ENCODE measurements around the gene DPYD. TPM values are rescaled to one million over a fixed set of nuclear protein-coding genes. Genes with fewer than 3 reads are reported as not detected.

The DPYD gene
- total RNA-seq, 1 experiment from 2014 or later, result 0.46 TPM

- ChIA-PET POLR2A (no interaction called here), CTCF (no interaction called here)
- TF ChIP-seq NFATC4 (CRISPR knock-in tag; IDR thresholded peaks at IDR 0.05), result no peak
- TF ChIP-seq AFF4 (CRISPR knock-in tag; IDR thresholded peaks at IDR 0.05; ENCODE audit: borderline replicate concordance), result no peak
- no peak for TF ChIP-seq KAT7 (CRISPR knock-in tag; IDR thresholded peaks at IDR 0.05; ENCODE audit: borderline replicate concordance)
- H3K36me3 Mint-ChIP-seq, result no peaks in the 10 kb centered on the region
- ATAC-seq (no peak), DNase-seq (ENCODE audit: low spot score) (no peak)
- H3K27me3 Mint-ChIP-seq (ENCODE audit: low read depth), result no peaks in the 10 kb centered on the region
- peaks cover 23% of the 10 kb centered on the region for H3K4me1 Mint-ChIP-seq
- no peak overlapping the region for H3K27ac Mint-ChIP-seq
- no peaks in the 10 kb centered on the region for H3K9me3 Mint-ChIP-seq
- H3K4me3 Mint-ChIP-seq, result no peak overlapping the region
These were observed 719.2 kb downstream of the DPYD start for GRCh38 chr1:97201641-97202040.

GRCh38 chr1:97200595-97200994, 720.2 kb downstream of the DPYD start:
- H3K36me3 Mint-ChIP-seq, result no peaks in the 10 kb centered on the region
- ATAC-seq (no peak), DNase-seq (ENCODE audit: low spot score) (no peak)
- no peak overlapping the region for H3K27ac Mint-ChIP-seq
- H3K4me1 Mint-ChIP-seq, result peaks cover 23% of the 10 kb centered on the region
- no peaks in the 10 kb centered on the region for H3K9me3 Mint-ChIP-seq
- H3K27me3 Mint-ChIP-seq (ENCODE audit: low read depth), result no peaks in the 10 kb centered on the region
- H3K4me3 Mint-ChIP-seq, result no peak overlapping the region
- POLR2A ChIA-PET, result no interaction called here
- CTCF ChIA-PET, result no interaction called here
- TF ChIP-seq PRRX2 (CRISPR knock-in tag; IDR thresholded peaks at IDR 0.05), result no peak
- TF ChIP-seq ZNF671 (CRISPR knock-in tag; IDR thresholded peaks at IDR 0.05), result no peak
- no peak for TF ChIP-seq ZNF532 (CRISPR knock-in tag; IDR thresholded peaks at IDR 0.05; ENCODE audit: borderline replicate concordance)
- no peak for TF ChIP-seq E2F4 (CRISPR knock-in tag; IDR thresholded peaks at IDR 0.05; ENCODE audit: borderline replicate concordance, low read depth)
- no peak for TF ChIP-seq ZNF423 (CRISPR knock-in tag; IDR thresholded peaks at IDR 0.05)
- TF ChIP-seq ATF6 (CRISPR knock-in tag; IDR thresholded peaks at IDR 0.05), result no peak
- no peak for TF ChIP-seq USF1 (CRISPR knock-in tag; IDR thresholded peaks at IDR 0.05)
- no peak for TF ChIP-seq KAT7 (CRISPR knock-in tag; IDR thresholded peaks at IDR 0.05; ENCODE audit: borderline replicate concordance)
- no peak for TF ChIP-seq JAZF1 (CRISPR knock-in tag; IDR thresholded peaks at IDR 0.05)
- no peak for TF ChIP-seq ETV6 (CRISPR knock-in tag; IDR thresholded peaks at IDR 0.05)
- no peak for TF ChIP-seq IRF2 (CRISPR knock-in tag; IDR thresholded peaks at IDR 0.05; ENCODE audit: borderline replicate concordance, low read depth)
- TF ChIP-seq SMAD3 (CRISPR knock-in tag; IDR thresholded peaks at IDR 0.05; ENCODE audit: borderline replicate concordance), result no peak
- no peak for TF ChIP-seq ATF2 (CRISPR knock-in tag; IDR thresholded peaks at IDR 0.05; ENCODE audit: borderline replicate concordance, low read depth)
- TF ChIP-seq USF2 (CRISPR knock-in tag; IDR thresholded peaks at IDR 0.05), result no peak
- TF ChIP-seq E2F5 (CRISPR knock-in tag; IDR thresholded peaks at IDR 0.05), result no peak
- no peak for TF ChIP-seq ZNF232 (CRISPR knock-in tag; IDR thresholded peaks at IDR 0.05)
- TF ChIP-seq ZNF121 (CRISPR knock-in tag; IDR thresholded peaks at IDR 0.05), result no peak

All from WTC11 (cell line).